ENCODE measurements around the gene PLCG2. TPM values are rescaled to one million over a fixed set of nuclear protein-coding genes. Genes with fewer than 3 reads are reported as not detected.
A peak's percentile ranks its signal among the peaks of the same experiment; 100 is the strongest.
"Not testable (repeated sequence)": the region's sequence is repeated elsewhere in the genome, so short reads cannot be mapped to it uniquely, and the experiment has no call there.

The PLCG2 gene
- polyA plus RNA-seq, 3 donors from 2014 or later, result 24.4 to 91.6 (median 46.4) TPM

DNA sequence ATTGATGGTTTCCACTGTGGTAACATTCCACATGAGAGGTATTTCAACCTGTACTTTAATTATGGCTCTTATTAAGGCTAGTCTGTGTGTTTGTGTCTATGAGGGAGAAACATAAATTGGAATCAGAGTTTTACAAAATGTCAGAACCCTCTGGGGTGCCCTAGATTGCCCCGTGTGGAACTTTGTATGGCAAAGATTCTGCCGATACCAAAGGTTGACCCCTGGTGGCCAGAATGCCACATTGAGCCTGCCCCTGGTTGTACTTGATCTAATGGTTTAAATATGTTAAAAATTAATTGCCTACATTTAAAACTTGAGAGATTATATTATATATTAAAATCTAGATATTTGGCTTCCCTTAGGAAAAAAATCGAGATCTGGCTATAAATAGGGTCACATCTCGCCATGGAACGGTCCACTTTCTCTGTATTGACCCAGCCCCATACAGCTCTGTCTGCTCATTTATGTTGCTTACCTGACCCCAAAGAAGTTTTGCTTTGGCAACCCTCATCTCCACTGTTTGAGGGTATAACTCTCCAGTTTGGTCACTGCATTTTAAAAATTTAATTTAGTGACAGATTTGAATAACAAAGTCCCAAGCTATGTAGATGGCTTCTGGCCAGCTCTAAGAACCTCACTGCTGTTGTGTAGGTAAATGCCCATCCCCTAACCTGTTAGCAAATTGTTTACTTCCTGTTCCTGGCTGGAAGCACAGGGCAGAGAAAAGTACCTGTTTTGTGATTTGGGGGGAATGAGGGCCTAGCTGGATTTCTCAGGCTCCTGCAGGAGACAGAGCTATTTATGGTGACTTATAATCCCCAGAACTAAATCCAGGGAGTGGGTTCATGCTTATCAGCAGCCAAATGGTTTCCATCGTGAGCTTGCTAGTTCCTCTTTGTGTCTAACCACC, 95.0 kb downstream of the PLCG2 start:
- Mint-ChIP-seq H3K4me3 (peak overlapping the region; percentile 58 to 84 (median 69)), H3K27me3 (ENCODE audit: low read depth in 3 of 3) (peaks cover 0 to 4% (median 0%) of the 10 kb centered on the region in 3 donors), H3K4me1 (peaks cover 47 to 66% of the 10 kb centered on the region in 2 donors), H3K36me3 (peaks cover 8 to 41% (median 9%) of the 10 kb centered on the region in 3 donors), H3K9me3 (no peaks in the 10 kb centered on the region), H3K27ac (peak overlapping the region; percentile 59 to 93 (median 84))
- DNase-seq, result peak; percentile 63 to 73 (median 68)

DNA sequence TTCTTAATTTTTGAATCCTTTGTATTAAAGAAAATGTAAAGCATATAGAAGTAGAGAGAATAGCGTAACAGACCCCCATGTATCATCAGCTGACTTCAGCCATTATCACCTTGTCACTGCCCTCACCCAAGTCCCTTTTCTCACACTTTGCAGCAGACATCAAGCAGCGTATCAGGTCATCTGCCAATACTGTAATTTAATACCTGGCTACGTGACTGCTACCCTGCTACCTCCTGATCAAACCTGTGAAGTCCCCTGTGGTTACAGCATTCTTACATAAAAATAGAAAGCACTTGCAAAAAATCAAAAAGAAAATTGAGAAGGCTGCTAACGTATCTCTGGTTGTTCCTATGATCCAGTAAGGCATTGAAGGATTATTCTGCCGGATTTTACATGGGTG, 96.4 kb downstream of the PLCG2 start:
- Mint-ChIP-seq H3K36me3 (peaks cover 5 to 31% (median 9%) of the 10 kb centered on the region in 3 donors), H3K4me1 (peaks cover 41 to 54% of the 10 kb centered on the region in 2 donors), H3K27ac (peak overlapping the region in 2 of 6 donors; percentile 59 to 69), H3K9me3 (no peaks in the 10 kb centered on the region), H3K27me3 (ENCODE audit: low read depth in 3 of 3) (peaks cover 0 to 4% (median 0%) of the 10 kb centered on the region in 3 donors), H3K4me3 (no peak overlapping the region)
- no peak for DNase-seq

DNA sequence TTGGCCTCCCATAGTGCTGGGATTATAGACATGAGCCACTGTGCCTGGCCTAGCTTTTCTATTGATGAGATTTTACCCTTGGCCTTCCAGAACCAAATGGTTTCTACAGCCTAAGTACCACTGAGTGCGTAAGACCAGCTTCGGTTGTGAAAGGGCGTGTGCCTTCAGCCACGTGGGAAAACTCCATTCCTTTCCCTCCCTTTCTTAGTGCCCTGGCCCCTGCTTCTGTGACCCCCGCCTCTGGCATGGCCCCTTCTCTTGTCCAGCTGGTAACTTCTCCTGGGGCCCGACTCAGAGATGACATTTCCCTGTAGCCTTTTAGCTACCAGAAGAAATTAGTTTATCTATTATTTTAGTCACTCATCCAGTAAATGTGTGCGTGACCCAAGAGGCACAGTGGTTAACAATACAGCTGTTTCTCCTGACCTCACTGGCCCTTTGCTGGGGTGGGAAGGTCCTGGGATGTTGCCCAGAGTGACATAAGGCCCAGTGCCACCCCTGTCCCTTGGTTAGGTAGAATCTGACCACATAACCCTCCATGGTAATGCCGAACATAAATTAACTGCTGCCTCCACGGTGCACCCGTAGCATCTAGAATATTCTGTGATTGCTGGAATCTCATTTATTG, 97.3 kb downstream of the PLCG2 start:
- no peak for DNase-seq
- Mint-ChIP-seq H3K4me3 (no peak overlapping the region), H3K36me3 (peaks cover 6 to 29% (median 12%) of the 10 kb centered on the region in 3 donors), H3K27me3 (ENCODE audit: low read depth in 3 of 3) (peaks cover 0 to 4% (median 0%) of the 10 kb centered on the region in 3 donors), H3K9me3 (no peaks in the 10 kb centered on the region), H3K27ac (peak overlapping the region in 1 of 6 donors; percentile 36), H3K4me1 (peaks cover 33 to 45% of the 10 kb centered on the region in 2 donors)

DNA sequence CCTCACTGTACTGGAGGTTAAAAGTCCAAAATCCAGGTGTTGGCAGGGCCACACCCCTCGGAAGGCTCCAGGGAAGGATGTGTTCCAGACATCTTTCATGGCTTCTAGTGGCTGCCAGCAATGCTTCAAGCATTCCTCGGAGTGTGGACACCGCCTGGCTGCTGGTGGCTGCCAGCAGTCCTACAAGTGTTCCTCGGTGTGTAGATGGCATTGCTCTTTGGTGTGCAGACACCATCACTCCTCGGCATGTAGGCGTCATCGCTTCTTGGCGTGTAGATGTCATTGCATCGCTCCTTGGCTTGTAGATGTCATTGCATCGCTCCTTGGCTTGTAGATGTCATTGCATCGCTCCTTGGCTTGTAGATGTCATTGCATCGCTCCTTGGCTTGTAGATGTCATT, 98.4 kb downstream of the PLCG2 start:
- not testable (repeated sequence) for H3K27ac Mint-ChIP-seq; H3K27me3 Mint-ChIP-seq (ENCODE audit: low read depth in 3 of 3); DNase-seq; H3K9me3 Mint-ChIP-seq; H3K4me3 Mint-ChIP-seq
- Mint-ChIP-seq H3K36me3 (peaks cover 3 to 21% (median 12%) of the 10 kb centered on the region in 3 donors), H3K4me1 (peaks cover 22 to 34% of the 10 kb centered on the region in 2 donors)

DNA sequence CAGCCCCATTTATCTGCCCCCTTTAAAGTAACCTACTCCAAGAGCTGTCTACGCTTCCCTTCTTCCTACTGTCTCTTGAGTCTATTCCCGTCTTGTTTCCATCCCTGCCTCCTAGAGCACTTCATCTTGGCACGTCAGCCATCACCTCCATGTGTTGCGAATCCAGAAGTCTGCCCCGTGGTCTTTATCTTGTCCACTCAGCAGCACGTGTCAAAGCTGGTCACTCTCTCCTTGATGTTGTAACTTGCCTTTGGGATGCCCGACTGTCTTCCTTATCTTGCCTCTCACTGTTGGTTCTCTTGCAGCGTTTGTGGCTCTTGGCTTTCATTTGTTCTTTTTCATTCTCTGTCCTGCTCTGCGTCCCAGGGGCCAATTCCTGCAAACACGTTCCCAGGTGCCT, 99.4 kb downstream of the PLCG2 start:
- Mint-ChIP-seq H3K36me3 (peaks cover 3 to 18% (median 12%) of the 10 kb centered on the region in 3 donors), H3K9me3 (no peaks in the 10 kb centered on the region), H3K4me3 (no peak overlapping the region), H3K27me3 (ENCODE audit: low read depth in 3 of 3) (peaks cover 0 to 4% (median 0%) of the 10 kb centered on the region in 3 donors), H3K27ac (peak overlapping the region in 1 of 6 donors; percentile 38), H3K4me1 (peaks cover 12 to 24% of the 10 kb centered on the region in 2 donors)
- DNase-seq, result no peak

DNA sequence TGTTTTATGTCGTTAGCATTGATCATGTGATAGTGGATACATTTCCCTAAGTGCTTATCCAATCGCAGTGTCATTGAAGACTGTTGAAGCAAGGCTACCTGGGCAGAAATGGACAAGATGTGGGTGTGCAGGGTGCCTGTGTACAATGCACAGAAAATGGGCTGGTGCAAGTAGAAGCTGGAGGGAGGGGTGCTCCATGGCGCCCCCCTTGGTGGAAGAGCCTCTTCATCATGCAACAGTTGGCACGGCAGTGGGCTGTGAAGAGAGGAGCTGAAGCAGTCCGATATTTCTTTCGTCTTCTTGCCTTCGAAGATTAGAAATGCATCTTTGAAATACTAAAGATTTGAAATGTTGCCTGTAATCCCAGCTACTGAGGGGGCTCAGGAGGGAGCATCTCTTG, 100.5 kb downstream of the PLCG2 start:
- Mint-ChIP-seq H3K27me3 (ENCODE audit: low read depth in 3 of 3) (peaks cover 0 to 4% (median 0%) of the 10 kb centered on the region in 3 donors), H3K4me3 (no peak overlapping the region), H3K9me3 (no peaks in the 10 kb centered on the region), H3K36me3 (peaks cover 3 to 18% (median 12%) of the 10 kb centered on the region in 3 donors), H3K27ac (peak overlapping the region in 1 of 6 donors; percentile 2), H3K4me1 (peaks cover 9 to 14% of the 10 kb centered on the region in 2 donors)
- DNase-seq, result peak in 1 of 3 donors; percentile 34

DNA sequence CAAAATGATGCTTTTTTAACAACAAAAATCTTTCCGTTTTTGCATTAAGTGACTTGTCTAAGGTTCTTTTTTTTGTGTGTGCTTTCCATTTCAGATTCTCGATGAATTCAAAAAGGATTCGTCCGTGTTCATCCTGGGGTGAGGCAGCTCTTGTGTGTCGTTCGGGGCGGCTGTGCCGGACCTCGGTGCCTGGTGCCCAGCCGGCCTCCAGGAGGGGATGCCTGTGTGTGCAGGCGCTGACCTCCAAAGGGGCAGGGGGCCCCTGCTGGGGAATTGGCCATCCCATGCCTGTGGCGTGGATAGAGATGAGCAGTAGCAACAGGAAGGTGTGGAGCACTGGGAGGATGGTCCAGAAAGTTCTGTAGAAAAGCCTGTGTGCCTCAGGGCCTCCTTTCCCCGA, 101.7 kb downstream of the PLCG2 start:
- Mint-ChIP-seq H3K9me3 (no peaks in the 10 kb centered on the region), H3K27ac (no peak overlapping the region), H3K4me1 (peaks cover 5 to 11% of the 10 kb centered on the region in 2 donors), H3K36me3 (peaks cover 3 to 19% (median 9%) of the 10 kb centered on the region in 3 donors), H3K27me3 (ENCODE audit: low read depth in 3 of 3) (peaks cover 0 to 2% (median 1%) of the 10 kb centered on the region in 3 donors), H3K4me3 (no peak overlapping the region)
- no peak for DNase-seq

DNA sequence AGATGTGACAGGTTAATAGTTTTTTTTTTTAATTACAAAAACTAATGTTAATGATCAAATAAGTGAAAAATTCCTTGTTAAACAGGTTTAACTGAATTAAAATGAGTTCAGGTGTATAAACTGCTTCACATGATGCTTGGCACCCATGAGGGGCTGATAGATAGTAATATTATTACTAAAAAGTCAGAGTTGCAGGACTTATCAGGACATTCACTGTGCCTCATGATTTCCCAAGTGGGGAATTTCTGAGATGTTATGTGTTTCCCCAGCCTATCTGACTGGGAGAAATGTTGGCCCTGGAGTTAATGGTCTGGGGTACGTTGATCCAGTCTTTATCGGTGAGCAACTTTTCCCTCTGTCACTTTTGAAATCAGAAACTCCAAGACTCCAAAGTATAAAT, 102.1 kb downstream of the PLCG2 start:
- Mint-ChIP-seq H3K4me1 (peaks cover 5 to 11% of the 10 kb centered on the region in 2 donors), H3K9me3 (no peaks in the 10 kb centered on the region), H3K4me3 (no peak overlapping the region), H3K36me3 (peaks cover 3 to 19% (median 9%) of the 10 kb centered on the region in 3 donors), H3K27me3 (ENCODE audit: low read depth in 3 of 3) (peaks cover 0 to 2% (median 1%) of the 10 kb centered on the region in 3 donors), H3K27ac (no peak overlapping the region)
- DNase-seq, result no peak

DNA sequence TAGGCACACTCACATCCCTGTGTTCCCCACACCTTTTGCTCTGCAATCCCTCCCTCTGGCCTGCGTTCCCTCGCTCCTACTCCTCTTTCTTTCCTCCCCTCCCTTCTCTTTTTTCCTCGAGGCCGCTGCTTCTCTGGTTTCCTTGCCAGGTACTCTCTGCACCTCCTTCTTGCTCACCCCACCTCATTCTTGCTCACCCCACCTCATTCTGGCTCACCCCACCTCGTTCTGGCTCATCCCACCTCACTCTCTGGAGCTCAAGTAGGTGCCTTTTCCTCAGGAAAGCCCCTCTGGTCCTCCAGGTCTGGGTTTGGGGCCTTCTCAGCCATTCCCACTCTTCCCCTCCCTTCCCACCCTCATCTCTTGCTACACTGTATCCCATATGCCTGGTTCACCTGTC, 103.5 kb downstream of the PLCG2 start:
- no peaks in the 10 kb centered on the region for H3K9me3 Mint-ChIP-seq
- H3K27me3 Mint-ChIP-seq (ENCODE audit: low read depth in 3 of 3), result peaks cover 0 to 2% (median 1%) of the 10 kb centered on the region in 3 donors
- H3K4me3 Mint-ChIP-seq, result no peak overlapping the region
- H3K27ac Mint-ChIP-seq, result no peak overlapping the region
- peaks cover 5 to 11% of the 10 kb centered on the region in 2 donors for H3K4me1 Mint-ChIP-seq
- peaks cover 3 to 24% (median 9%) of the 10 kb centered on the region in 3 donors for H3K36me3 Mint-ChIP-seq
- no peak for DNase-seq

DNA sequence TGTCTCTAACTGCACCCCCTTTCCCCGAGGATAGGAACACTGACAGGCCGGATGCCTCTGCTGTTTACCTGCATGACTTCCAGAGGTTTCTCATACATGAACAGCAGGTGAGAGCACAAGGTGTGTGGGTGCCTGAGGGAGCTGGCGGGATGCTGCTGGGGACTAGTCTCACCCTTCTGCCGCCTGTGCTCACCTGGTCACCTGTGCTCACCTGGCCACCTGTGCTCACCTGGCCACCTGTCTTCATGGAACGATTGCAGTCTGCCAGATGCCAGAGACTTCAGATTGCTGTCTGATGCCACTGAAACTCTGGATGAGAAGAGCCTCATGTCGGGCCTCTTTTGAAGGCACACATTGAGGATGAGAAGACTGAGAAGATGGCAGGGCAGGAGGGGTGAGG, 104.1 kb downstream of the PLCG2 start:
- no peaks in the 10 kb centered on the region for H3K9me3 Mint-ChIP-seq
- no peak for DNase-seq
- H3K27ac Mint-ChIP-seq, result peak overlapping the region in 2 of 6 donors; percentile 59 to 71
- no peak overlapping the region for H3K4me3 Mint-ChIP-seq
- H3K27me3 Mint-ChIP-seq (ENCODE audit: low read depth in 3 of 3), result peaks cover 0 to 2% (median 1%) of the 10 kb centered on the region in 3 donors
- H3K36me3 Mint-ChIP-seq, result peaks cover 3 to 24% (median 9%) of the 10 kb centered on the region in 3 donors
- H3K4me1 Mint-ChIP-seq, result peaks cover 5 to 11% of the 10 kb centered on the region in 2 donors

DNA sequence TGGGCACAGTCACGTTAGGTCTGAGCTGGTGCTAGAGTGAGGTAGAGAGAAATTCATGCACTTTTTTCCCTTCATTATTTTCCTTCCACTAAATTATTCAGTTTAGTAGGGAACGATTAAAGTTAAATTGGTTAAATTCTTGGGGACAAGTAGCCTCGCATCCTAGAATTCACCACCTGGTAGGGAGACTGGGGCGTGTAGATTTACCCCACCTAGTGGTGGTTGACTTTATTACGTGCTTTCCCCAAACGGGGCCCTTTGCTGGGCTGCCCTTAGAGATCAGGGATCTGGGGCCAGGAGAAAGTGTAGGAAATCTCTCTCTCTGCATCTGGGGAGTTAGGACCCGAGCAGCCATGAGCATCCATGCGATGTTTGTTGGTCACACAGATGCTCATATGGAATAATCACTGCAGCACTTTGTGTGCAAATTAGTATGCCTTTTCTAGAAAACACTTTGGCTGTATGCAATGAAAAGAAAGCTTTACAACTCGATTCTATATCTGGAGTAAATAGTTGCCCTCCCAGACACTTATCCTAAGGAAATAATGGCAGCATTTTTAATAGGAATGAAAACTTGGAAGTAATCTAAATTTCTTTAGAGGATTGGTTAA, 107.0 kb downstream of the PLCG2 start:
- Mint-ChIP-seq H3K36me3 (peaks cover 0 to 12% (median 0%) of the 10 kb centered on the region in 3 donors), H3K4me1 (peaks cover 2 to 6% of the 10 kb centered on the region in 2 donors), H3K4me3 (no peak overlapping the region), H3K27me3 (ENCODE audit: low read depth in 3 of 3) (peaks cover 0 to 6% (median 5%) of the 10 kb centered on the region in 3 donors), H3K27ac (peak overlapping the region in 2 of 6 donors; percentile 8 to 52), H3K9me3 (no peaks in the 10 kb centered on the region)
- DNase-seq, result peak; percentile 26 to 38 (median 32)

DNA sequence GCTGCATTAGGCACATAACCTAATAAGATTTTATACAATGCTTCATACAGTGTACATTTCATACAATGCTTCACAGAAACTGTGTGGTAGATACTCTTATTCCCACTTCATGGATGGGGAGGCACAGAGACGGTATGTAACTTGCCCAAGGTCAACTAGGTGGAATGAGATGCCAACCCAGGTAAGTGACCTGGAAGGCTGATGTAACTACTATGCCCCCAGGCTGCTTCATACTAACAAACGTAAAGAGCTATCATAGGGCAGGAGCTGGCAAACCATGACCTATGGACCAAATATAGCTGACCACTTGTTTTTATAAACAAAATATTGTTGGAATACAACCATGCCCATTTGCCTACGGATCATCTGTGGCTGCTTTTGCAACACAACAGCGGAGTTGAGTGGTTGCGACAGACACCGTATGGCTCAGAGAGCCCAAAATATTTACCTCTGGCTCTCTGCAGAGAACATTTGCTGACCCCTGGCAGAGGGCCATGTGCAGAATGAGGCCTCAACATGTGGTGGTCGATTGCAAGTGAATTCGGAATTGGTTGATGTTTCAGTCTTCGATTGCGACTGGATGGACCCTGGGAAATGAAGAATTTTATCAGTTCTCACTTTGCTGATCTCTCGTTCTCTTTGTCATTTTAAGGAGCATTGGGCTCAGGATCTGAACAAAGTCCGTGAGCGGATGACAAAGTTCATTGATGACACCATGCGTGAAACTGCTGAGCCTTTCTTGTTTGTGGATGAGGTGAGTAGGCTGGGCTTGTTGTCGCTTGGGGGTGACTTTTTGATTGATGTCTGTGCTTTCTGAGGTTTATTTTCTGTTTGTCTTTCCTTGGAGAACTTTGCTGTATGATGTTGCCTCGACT, 109.7 kb downstream of the PLCG2 start:
- Mint-ChIP-seq H3K4me3 (no peak overlapping the region), H3K4me1 (peaks cover 2 to 6% of the 10 kb centered on the region in 2 donors), H3K27me3 (ENCODE audit: low read depth in 3 of 3) (peaks cover 2 to 10% (median 5%) of the 10 kb centered on the region in 3 donors), H3K36me3 (peaks cover 3 to 31% (median 13%) of the 10 kb centered on the region in 3 donors), H3K9me3 (no peaks in the 10 kb centered on the region), H3K27ac (peak overlapping the region in 2 of 6 donors; percentile 13 to 25)
- DNase-seq, result no peak
